ENCODE results near the gene SARS2.
A peak's percentile ranks its signal among the peaks of the same experiment; 100 is the strongest.

The SARS2 gene

GRCh38 chr19:38867171-38867780 lies 63.3 kb downstream of the SARS2 start:
- no peaks in the 10 kb centered on the region for H3F3A ChIP-seq (ENCODE audit: insufficient read depth, low read length)

More at GRCh38 chr19:38867171-38867780, 63.3 kb downstream of the SARS2 start:
- Histone ChIP-seq H3K9me3 (ENCODE audit: low read length) (no peaks in the 10 kb centered on the region), H3K79me2 (ENCODE audit: insufficient read depth, low read length) (no peaks in the 10 kb centered on the region), H3K4me3 (ENCODE audit: low read depth, low read length, poor library complexity, severe bottlenecking) (no peak overlapping the region), H3K4me2 (ENCODE audit: low read length) (no peak overlapping the region), H3K27ac (ENCODE audit: low read depth, low read length, poor library complexity, severe bottlenecking) (peak overlapping the region; percentile 94), H3K36me3 (ENCODE audit: insufficient read depth, low read length) (0 out of 2 replicates have a peak, but pooled peaks cover 6% of the 10 kb centered on the region), H4K20me1 (ENCODE audit: insufficient read depth, low read length) (no peaks in the 10 kb centered on the region), H2AFZ (ENCODE audit: low read length) (no peak overlapping the region), H3K9ac (ENCODE audit: low read length) (no peak overlapping the region), H3K27me3 (ENCODE audit: insufficient read depth, low read length) (no peaks in the 10 kb centered on the region), H3K4me1 (ENCODE audit: insufficient read depth, low read length, severe bottlenecking) (peaks cover 60% of the 10 kb centered on the region), H3K9me2 (ENCODE audit: low read depth, low read length) (no peaks in the 10 kb centered on the region)
- no peak for TF ChIP-seq EZH2 (IDR thresholded peaks at IDR 0.05; ENCODE audit: borderline replicate concordance, low read length)
- TF ChIP-seq, protein P1, sequence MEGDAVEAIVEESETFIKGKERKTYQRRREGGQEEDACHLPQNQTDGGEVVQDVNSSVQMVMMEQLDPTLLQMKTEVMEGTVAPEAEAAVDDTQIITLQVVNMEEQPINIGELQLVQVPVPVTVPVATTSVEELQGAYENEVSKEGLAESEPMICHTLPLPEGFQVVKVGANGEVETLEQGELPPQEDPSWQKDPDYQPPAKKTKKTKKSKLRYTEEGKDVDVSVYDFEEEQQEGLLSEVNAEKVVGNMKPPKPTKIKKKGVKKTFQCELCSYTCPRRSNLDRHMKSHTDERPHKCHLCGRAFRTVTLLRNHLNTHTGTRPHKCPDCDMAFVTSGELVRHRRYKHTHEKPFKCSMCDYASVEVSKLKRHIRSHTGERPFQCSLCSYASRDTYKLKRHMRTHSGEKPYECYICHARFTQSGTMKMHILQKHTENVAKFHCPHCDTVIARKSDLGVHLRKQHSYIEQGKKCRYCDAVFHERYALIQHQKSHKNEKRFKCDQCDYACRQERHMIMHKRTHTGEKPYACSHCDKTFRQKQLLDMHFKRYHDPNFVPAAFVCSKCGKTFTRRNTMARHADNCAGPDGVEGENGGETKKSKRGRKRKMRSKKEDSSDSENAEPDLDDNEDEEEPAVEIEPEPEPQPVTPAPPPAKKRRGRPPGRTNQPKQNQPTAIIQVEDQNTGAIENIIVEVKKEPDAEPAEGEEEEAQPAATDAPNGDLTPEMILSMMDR (IDR thresholded peaks at IDR 0.05; ENCODE audit: low read length), result no peak

Data from OCI-LY1 (cell line).